Prostate gland (tissue), 2 donors: Measurements from ENCODE around the gene GLRX3. TPM values are rescaled to one million over a fixed set of nuclear protein-coding genes. Genes with fewer than 3 reads are reported as not detected.

Source experiments
- DNase-seq: peaks from one replicate; pipeline ENCODE4 v3.0.0-alpha.2; 2019; ENCODE audit warnings: low spot score
- H3K27ac ChIP-seq, 2 donors: fragments of 200-600 bp; sonication (generic); 2 replicates each; pipeline ENCODE4 v1.5.1; 2017 to 2019
- H3K27me3 ChIP-seq: fragments of 200-600 bp; sonication (generic); replicated peaks from 2 replicates; pipeline ENCODE4 v1.5.1; 2019; ENCODE audit not compliant: insufficient read depth
- H3K36me3 ChIP-seq, 2 donors: fragments of 200-600 bp; sonication (generic); 1 replicate in 1 of 2; 2 replicates in 1 of 2; pipeline versions ENCODE4 v1.5.1 to v1.8.1; 2017 to 2019
- H3K4me1 ChIP-seq: fragments of 200-600 bp; sonication (generic); replicated peaks from 2 replicates; pipeline ENCODE4 v1.5.1; 2019
- H3K4me3 ChIP-seq, 2 donors: fragments of 200-600 bp; sonication (generic); 2 replicates each; pipeline ENCODE4 v1.5.1; 2017 to 2019
- H3K9me3 ChIP-seq: fragments of 200-600 bp; sonication (generic); 2 replicates; pipeline ENCODE4 v1.5.1; 2017
- POLR2A ChIP-seq: fragments of 450-650 bp; IDR thresholded peaks from one replicate; pipeline ENCODE4 v1.6.1; 2016; ENCODE audit warnings: antibody characterized with exemption, mild to moderate bottlenecking
- POLR2AphosphoS5 ChIP-seq: sonication (generic); formaldehyde crosslinking; IDR thresholded peaks from one replicate; pipeline ENCODE4 v1.6.1; 2017; ENCODE audit warnings: antibody characterized with exemption
- WGBS: methylation state at CpG from one replicate; pipeline ENCODE4 v1.1.5; 2018; 5-methylcytosine and 5-hydroxymethylcytosine counted together
- intact Hi-C: fragments of 100-400 bp; cut with DNase I; formaldehyde crosslinking; loops from one replicate; pipeline ENCODE4 v1.14.2; 2022
- total RNA-seq, 2 donors: library from RNA; depleted of rRNA; stranded (reverse); fragments of >200 nt; gene quantifications; one replicate each; pipeline ENCODE4 v1.1.0, GENCODE V29; 2016
- TF ChIP-seq, protein P1 (sequence below), 4 experiments: fragments of 200-600 bp in 2 of 4; fragments of 450-650 bp in 2 of 4; sonication (generic) in 2 of 4; IDR thresholded peaks; 1 replicate in 3 of 4; 2 replicates in 1 of 4; pipeline ENCODE4 v1.5.1; 2016 to 2019; ENCODE audit warnings: antibody characterized with exemption in 4 of 4, mild to moderate bottlenecking in 2 of 4, moderate library complexity in 2 of 4

GLRX3 gene
- total RNA-seq, 2 donors from 2014 or later = 32.6 to 40.7 TPM

DNA sequence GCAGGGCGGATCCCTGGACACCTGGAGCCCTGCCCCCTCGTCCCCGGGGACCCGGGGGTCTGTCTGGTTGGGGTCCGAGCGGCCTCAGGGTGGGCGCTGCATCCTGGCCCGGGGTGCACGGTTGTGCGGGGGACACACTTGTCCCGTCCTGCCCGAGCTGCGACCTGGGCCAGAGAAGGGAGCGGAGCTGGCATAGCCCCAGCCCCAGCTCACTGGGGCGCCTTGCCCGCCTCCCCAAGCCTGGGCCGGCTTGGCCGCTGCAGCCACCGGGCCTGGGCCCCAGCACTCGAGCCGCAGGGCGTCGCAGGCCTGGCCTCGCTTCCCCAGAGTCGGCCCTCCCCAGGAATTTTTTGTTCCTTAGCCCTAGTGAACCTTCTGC lies 54.5 kb downstream of the GLRX3 start:
- WGBS = 7% methylated on average over 21 of the region's 25 CpGs
- DNase-seq = no peak
- intact Hi-C loops = loop anchor here (2.0 to 5.0 kb wide), 2 partner anchors 1596 to 1682 kb away; no protein-coding TSS in a partner anchor
- peak overlapping the region; percentile 50 to 51 for H3K4me3 ChIP-seq
- peaks cover 2% of the 10 kb centered on the region for H3K4me1 ChIP-seq
- no peak for TF ChIP-seq POLR2A
- TF ChIP-seq, protein P1, sequence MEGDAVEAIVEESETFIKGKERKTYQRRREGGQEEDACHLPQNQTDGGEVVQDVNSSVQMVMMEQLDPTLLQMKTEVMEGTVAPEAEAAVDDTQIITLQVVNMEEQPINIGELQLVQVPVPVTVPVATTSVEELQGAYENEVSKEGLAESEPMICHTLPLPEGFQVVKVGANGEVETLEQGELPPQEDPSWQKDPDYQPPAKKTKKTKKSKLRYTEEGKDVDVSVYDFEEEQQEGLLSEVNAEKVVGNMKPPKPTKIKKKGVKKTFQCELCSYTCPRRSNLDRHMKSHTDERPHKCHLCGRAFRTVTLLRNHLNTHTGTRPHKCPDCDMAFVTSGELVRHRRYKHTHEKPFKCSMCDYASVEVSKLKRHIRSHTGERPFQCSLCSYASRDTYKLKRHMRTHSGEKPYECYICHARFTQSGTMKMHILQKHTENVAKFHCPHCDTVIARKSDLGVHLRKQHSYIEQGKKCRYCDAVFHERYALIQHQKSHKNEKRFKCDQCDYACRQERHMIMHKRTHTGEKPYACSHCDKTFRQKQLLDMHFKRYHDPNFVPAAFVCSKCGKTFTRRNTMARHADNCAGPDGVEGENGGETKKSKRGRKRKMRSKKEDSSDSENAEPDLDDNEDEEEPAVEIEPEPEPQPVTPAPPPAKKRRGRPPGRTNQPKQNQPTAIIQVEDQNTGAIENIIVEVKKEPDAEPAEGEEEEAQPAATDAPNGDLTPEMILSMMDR (IDR thresholded peaks at IDR 0.05) = no peak
- no peak for TF ChIP-seq POLR2AphosphoS5
- no peaks in the 10 kb centered on the region for H3K9me3 ChIP-seq
- H3K36me3 ChIP-seq = no peaks in the 10 kb centered on the region
- H3K27me3 ChIP-seq = no peaks in the 10 kb centered on the region
- peak overlapping the region; percentile 30 to 32 for H3K27ac ChIP-seq

DNA sequence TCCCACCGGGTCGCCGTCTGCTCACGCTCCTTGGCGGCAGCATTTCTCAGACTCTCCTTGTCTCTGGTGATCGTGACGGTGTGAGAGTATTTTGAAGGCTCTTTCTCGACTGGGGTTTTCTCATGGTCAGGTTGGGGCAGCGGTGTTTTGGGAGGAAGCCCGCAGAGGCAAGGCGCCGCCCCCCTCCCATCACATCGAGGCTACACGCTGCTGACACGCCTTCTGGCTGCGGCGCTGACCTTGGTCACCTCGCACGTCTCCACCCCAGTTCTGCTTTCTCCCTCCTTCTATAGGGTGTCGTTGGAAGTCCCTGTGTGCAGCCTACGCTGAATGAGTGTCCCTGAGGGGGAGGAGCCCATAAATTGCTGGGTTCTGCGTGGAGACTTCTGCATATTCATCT lies 55.2 kb downstream of the GLRX3 start:
- Histone ChIP-seq H3K36me3 (no peaks in the 10 kb centered on the region), H3K9me3 (no peaks in the 10 kb centered on the region), H3K27ac (no peak overlapping the region), H3K4me1 (peaks cover 2% of the 10 kb centered on the region), H3K27me3 (no peaks in the 10 kb centered on the region), H3K4me3 (no peak overlapping the region)
- TF ChIP-seq, protein P1 (IDR thresholded peaks at IDR 0.05) = no peak
- TF ChIP-seq POLR2AphosphoS5 (no peak), POLR2A (no peak)
- DNase-seq = no peak
- 91% methylated on average over 22 of the region's 22 CpGs for WGBS
- intact Hi-C loops = loop anchor here (2.0 to 5.0 kb wide), 2 partner anchors 1595 to 1681 kb away; no protein-coding TSS in a partner anchor

DNA sequence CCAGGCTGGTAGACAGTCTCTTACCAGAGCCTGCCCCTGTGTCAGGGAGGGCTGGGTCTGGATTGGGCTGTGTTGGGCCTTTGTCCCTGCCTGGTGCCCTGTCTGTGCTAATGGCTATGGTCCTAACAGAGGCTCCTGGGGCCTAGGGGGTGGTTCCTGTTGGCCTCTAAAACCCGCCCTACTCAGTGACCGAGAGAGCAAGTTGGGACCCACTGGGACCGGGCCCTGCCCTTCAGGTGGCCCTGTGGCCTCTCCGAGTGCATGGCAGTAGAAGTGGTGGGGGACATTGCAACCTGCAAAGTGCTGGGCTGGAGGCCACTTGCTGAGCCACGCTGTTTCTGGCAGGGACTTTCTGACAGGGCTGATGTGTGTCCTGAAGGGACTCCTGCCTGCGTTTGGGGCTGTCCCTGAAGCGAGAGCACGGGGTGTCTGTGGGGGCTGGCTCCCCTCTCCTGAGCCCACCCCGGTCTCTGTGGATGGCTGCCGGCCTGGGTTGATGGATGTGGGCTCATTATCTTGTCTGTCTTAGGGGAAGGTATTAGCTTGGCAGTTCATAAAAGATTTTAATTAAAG lies 56.2 kb downstream of the GLRX3 start:
- intact Hi-C loops = loop anchor here (5.0 kb wide), 1 partner anchor 1680 kb away; no protein-coding TSS in a partner anchor
- WGBS = 92% methylated on average over 10 of the region's 10 CpGs
- DNase-seq = no peak
- Histone ChIP-seq H3K4me1 (peaks cover 2% of the 10 kb centered on the region), H3K27ac (no peak overlapping the region), H3K4me3 (no peak overlapping the region), H3K9me3 (no peaks in the 10 kb centered on the region), H3K36me3 (no peaks in the 10 kb centered on the region), H3K27me3 (no peaks in the 10 kb centered on the region)
- TF ChIP-seq POLR2A (no peak), POLR2AphosphoS5 (no peak)
- TF ChIP-seq, protein P1 (IDR thresholded peaks at IDR 0.05) = no peak

DNA sequence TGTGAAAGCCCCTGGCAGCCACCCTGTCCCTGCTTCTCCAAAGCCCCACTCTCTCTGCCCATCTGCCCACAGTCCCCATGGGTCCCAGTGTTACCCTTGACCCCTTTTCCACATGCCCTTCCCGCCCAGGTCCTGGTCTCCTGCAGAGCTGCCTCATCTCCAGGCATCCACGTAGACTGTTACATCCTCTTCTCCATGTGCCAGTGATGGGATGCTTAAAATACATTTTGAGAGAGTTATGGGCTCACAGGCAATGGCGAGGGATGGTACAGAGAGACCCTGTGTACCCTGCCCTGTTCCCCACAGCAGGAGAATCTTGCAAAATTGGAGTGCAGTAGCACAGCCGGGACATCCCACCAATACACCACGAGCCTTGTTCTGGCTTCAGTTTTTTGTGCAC lies 56.8 kb downstream of the GLRX3 start:
- WGBS = 91% methylated on average over 5 of the region's 5 CpGs
- intact Hi-C loops = loop anchor here (5.0 kb wide), 1 partner anchor 1679 kb away; no protein-coding TSS in a partner anchor
- Histone ChIP-seq H3K27me3 (no peaks in the 10 kb centered on the region), H3K27ac (no peak overlapping the region), H3K4me3 (no peak overlapping the region), H3K4me1 (peaks cover 2% of the 10 kb centered on the region), H3K36me3 (no peaks in the 10 kb centered on the region), H3K9me3 (no peaks in the 10 kb centered on the region)
- DNase-seq = no peak
- TF ChIP-seq POLR2AphosphoS5 = no peak
- TF ChIP-seq, protein P1 (IDR thresholded peaks at IDR 0.05) = no peak
- no peak for TF ChIP-seq POLR2A
